Activated CD4-positive, alpha-beta T cell treated with anti-CD3 and anti-CD28 coated beads, Interleukin-2, amount 50 U/mL, for 1 hour (primary cell): ENCODE data around the gene PRCC.

Experiments
- DNase-seq: peaks from one replicate; pipeline ENCODE4 v3.0.0-alpha.2; 2020

Gene PRCC

GRCh38 chr1:156845953-156846545, 78.7 kb downstream of the PRCC start:
- no peak for DNase-seq

- no peak for DNase-seq
These were observed 79.3 kb downstream of the PRCC start for GRCh38 chr1:156846643-156847042.

- no peak for DNase-seq
These were observed 80.5 kb downstream of the PRCC start for GRCh38 chr1:156847591-156848460.

- peak; percentile 67 for DNase-seq
These were observed 81.3 kb downstream of the PRCC start for GRCh38 chr1:156848461-156849150.

- no peak for DNase-seq
These were observed 81.8 kb downstream of the PRCC start for GRCh38 chr1:156849151-156849496.
